ENCODE results near the gene SIGMAR1. TPM values are rescaled to one million over a fixed set of nuclear protein-coding genes. Genes with fewer than 3 reads are reported as not detected.

Gene SIGMAR1
- total RNA-seq, 1 donor from 2014 or later: 73.2 TPM

GRCh38 chr9:34623374-34624235 is 14.0 kb downstream of the SIGMAR1 start:
- Mint-ChIP-seq H3K27ac (ENCODE audit: unreplicated experiment) (no peak overlapping the region), H3K27me3 (ENCODE audit: low read depth, unreplicated experiment) (peaks cover 45% of the 10 kb centered on the region), H3K36me3 (ENCODE audit: low read depth, unreplicated experiment) (peaks cover 3% of the 10 kb centered on the region), H3K4me3 (ENCODE audit: unreplicated experiment) (no peak overlapping the region), H3K4me1 (ENCODE audit: low read depth, unreplicated experiment) (peaks cover 4% of the 10 kb centered on the region), H3K9me3 (ENCODE audit: unreplicated experiment) (no peaks in the 10 kb centered on the region)
- no peak for DNase-seq (ENCODE audit: low read depth)
- Histone ChIP-seq H4K20me1 (ENCODE audit: insufficient read depth, low read length) (peaks cover 6% of the 10 kb centered on the region), H3K27ac (ENCODE audit: low read depth, low read length) (no peak overlapping the region), H3K36me3 (ENCODE audit: insufficient read depth, low read length) (no peaks in the 10 kb centered on the region), H3K4me3 (ENCODE audit: insufficient read depth, low read depth, low read length) (no peak overlapping the region), H2AFZ (ENCODE audit: low read depth, low read length) (no peak overlapping the region), H3K27me3 (ENCODE audit: insufficient read depth, low read length) (peaks cover 51% of the 10 kb centered on the region), H3K4me2 (ENCODE audit: low read length) (no peak overlapping the region), H3K79me2 (ENCODE audit: insufficient read depth, low read length) (peaks cover 12% of the 10 kb centered on the region), H3K4me1 (ENCODE audit: insufficient read depth, low read length) (peaks cover 6% of the 10 kb centered on the region), H3K9me3 (ENCODE audit: insufficient read depth, low read depth, low read length) (no peaks in the 10 kb centered on the region), H3K9ac (ENCODE audit: low read length) (no peak overlapping the region)
- TF ChIP-seq CTCF (IDR thresholded peaks at IDR 0.05; ENCODE audit: insufficient read depth, low read depth, low read length) (no peak), EZH2 (IDR thresholded peaks at IDR 0.05; ENCODE audit: insufficient read depth, low read length) (peak; percentile 66)
- no peak for FAIRE-seq

- DNase-seq (ENCODE audit: low read depth) (peak; percentile 91), FAIRE-seq (peak; percentile 95)
- Mint-ChIP-seq H3K27ac (ENCODE audit: unreplicated experiment) (peak within 1 kb of the TSS; percentile 67), H3K9me3 (ENCODE audit: unreplicated experiment) (no peaks in the 10 kb centered on the region), H3K4me1 (ENCODE audit: low read depth, unreplicated experiment) (peaks cover 3% of the 10 kb centered on the region), H3K36me3 (ENCODE audit: low read depth, unreplicated experiment) (peaks cover 15% of the 10 kb centered on the region), H3K27me3 (ENCODE audit: low read depth, unreplicated experiment) (peaks cover 16% of the 10 kb centered on the region), H3K4me3 (ENCODE audit: unreplicated experiment) (peak within 1 kb of the TSS; percentile 94)
- Histone ChIP-seq H3K4me3 (ENCODE audit: insufficient read depth, low read depth, low read length) (peak within 1 kb of the TSS; percentile 79), H4K20me1 (ENCODE audit: insufficient read depth, low read length) (no peaks in the 10 kb centered on the region), H2AFZ (ENCODE audit: low read depth, low read length) (peak within 1 kb of the TSS; percentile 86), H3K4me2 (ENCODE audit: low read length) (peak within 1 kb of the TSS; percentile 94), H3K9ac (ENCODE audit: low read length) (peak within 1 kb of the TSS; percentile 85), H3K4me1 (ENCODE audit: insufficient read depth, low read length) (peaks cover 6% of the 10 kb centered on the region), H3K9me3 (ENCODE audit: insufficient read depth, low read depth, low read length) (no peaks in the 10 kb centered on the region), H3K27ac (ENCODE audit: low read depth, low read length) (peak within 1 kb of the TSS; percentile 49), H3K27me3 (ENCODE audit: insufficient read depth, low read length) (peaks cover 19% of the 10 kb centered on the region), H3K79me2 (ENCODE audit: insufficient read depth, low read length) (peaks cover 12% of the 10 kb centered on the region), H3K36me3 (ENCODE audit: insufficient read depth, low read length) (peaks cover 13% of the 10 kb centered on the region)
- no peak for TF ChIP-seq EZH2 (IDR thresholded peaks at IDR 0.05; ENCODE audit: insufficient read depth, low read length)
- no peak for TF ChIP-seq CTCF (IDR thresholded peaks at IDR 0.05; ENCODE audit: insufficient read depth, low read depth, low read length)
These were observed 17.3 kb downstream of the SIGMAR1 start, which contains the start of gene DCTN3 for GRCh38 chr9:34620061-34620994. Gene DCTN3, minus strand, starts transcription at chr9:34620495. Its CDS starts 31 bp downstream, at chr9:34620464.

All from astrocyte (in vitro differentiated cells and primary cell).